Endodermal cell (in vitro differentiated cells): ENCODE data around the gene ANKRD33B. TPM values are rescaled to one million over a fixed set of nuclear protein-coding genes. Genes with fewer than 3 reads are reported as not detected.

Experiments used
- DNase-seq: peaks from one replicate; pipeline ENCODE4 v3.0.0-alpha.2; 2017
- H3K27ac ChIP-seq: 2 replicates; pipeline ENCODE4 v1.5.1; 2013; ENCODE audit warnings: mild to moderate bottlenecking, low read depth, low read length, moderate library complexity
- H3K27me3 ChIP-seq: 2 replicates; pipeline ENCODE4 v1.6.1; 2013; ENCODE audit warnings: mild to moderate bottlenecking, low read length, moderate library complexity; ENCODE audit not compliant: insufficient read depth, control insufficient read depth, poor library complexity, severe bottlenecking
- H3K36me3 ChIP-seq: 2 replicates; pipeline ENCODE4 v1.7.0; 2013; ENCODE audit warnings: mild to moderate bottlenecking, low read length, moderate library complexity; ENCODE audit not compliant: control insufficient read depth, insufficient read depth
- H3K4me1 ChIP-seq: one replicate; pipeline ENCODE4 v1.7.0; 2013; ENCODE audit warnings: low read length; ENCODE audit not compliant: control insufficient read depth, insufficient read depth
- H3K4me3 ChIP-seq: 2 replicates; pipeline ENCODE4 v1.5.1; 2013; ENCODE audit warnings: mild to moderate bottlenecking, low read length, moderate library complexity
- H3K9ac ChIP-seq: 2 replicates; pipeline ENCODE4 v1.6.1; 2013; ENCODE audit warnings: mild to moderate bottlenecking, low read length, moderate library complexity; ENCODE audit not compliant: poor library complexity, severe bottlenecking; ENCODE audit errors: extremely low read depth
- H3K9me3 ChIP-seq: 2 replicates; pipeline ENCODE4 v1.6.1; 2013; ENCODE audit warnings: mild to moderate bottlenecking, low read length, moderate library complexity; ENCODE audit not compliant: control insufficient read depth
- H3K27ac Mint-ChIP-seq: 2 replicates; pipeline ENCODE4 v1.8.0; 2020; ENCODE audit warnings: mixed read lengths
- H3K27me3 Mint-ChIP-seq: 2 replicates; pipeline ENCODE4 v1.8.0; 2021; ENCODE audit warnings: mild to moderate bottlenecking, mixed read lengths; ENCODE audit not compliant: insufficient read depth
- H3K36me3 Mint-ChIP-seq: 2 replicates; pipeline ENCODE4 v1.8.0; 2020; ENCODE audit warnings: low read depth, mixed read lengths
- H3K4me1 Mint-ChIP-seq: 2 replicates; pipeline ENCODE4 v1.8.0; 2020; ENCODE audit warnings: mixed read lengths
- H3K4me3 Mint-ChIP-seq: 2 replicates; pipeline ENCODE4 v1.8.0; 2020; ENCODE audit warnings: mild to moderate bottlenecking, moderate library complexity, mixed read lengths
- H3K9me3 Mint-ChIP-seq: 2 replicates; pipeline ENCODE4 v1.8.0; 2020; ENCODE audit warnings: mild to moderate bottlenecking, mixed read lengths
- WGBS, 2 experiments: methylation state at CpG; one replicate each; pipeline versions ENCODE4 v1.1.5 to v1.1.7; 2013; ENCODE audit warnings: missing lambda C conversion rate in 2 of 2, mixed read lengths in 1 of 2; ENCODE audit not compliant: insufficient coverage in 1 of 2, insufficient read length in 1 of 2; 5-methylcytosine and 5-hydroxymethylcytosine counted together
- total RNA-seq, 2 donors: library from RNA; stranded (reverse); fragmentation: NEBNext Ultra II Directional in 1 of 2; extraction: Animal tissue kit (Norgen Biotek cat#: 25700) in 1 of 2; gene quantifications; 2 replicates in 1 of 2; 3 replicates in 1 of 2; pipeline ENCODE4 v1.2.1, GENCODE V29; 2021
- TF ChIP-seq, protein P1 (sequence below): fragments of 200-600 bp; sonication (generic); conservative IDR thresholded peaks from 2 replicates; pipeline ENCODE4 v1.5.0; 2021; ENCODE audit warnings: antibody characterized with exemption, mild to moderate bottlenecking

ANKRD33B gene
- total RNA-seq, 2 donors from 2014 or later: 21.9 to 37.2 TPM

DNA sequence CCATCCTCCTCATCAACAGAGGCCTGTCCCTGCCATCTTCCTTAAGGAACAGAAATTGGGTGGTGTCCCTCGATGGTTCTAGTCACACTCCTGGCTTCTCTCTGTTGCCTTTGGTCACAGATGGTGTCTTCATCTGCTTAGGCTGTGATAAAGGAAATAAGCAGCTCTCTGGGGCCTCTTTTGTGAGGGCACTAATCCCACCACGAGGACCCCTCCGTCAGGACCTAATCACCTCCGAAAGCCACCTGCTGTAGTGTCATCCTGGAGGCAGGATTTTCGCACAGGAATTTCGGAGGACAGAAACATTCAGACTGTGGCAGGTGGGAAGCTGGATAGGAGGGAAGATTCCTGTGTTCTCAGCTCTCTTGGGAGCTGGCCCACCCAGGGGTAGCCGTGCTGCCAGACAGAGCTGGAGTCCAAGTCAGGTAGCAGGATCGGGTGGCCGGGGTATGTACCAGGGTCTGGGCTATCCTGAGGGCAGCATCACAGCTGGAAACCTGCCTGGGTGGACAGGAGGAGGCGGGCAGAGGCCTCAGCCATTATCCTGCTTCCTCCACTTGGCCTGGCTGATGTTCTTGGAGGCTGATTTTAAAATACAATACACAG is 59.5 kb downstream of the ANKRD33B start:
- Mint-ChIP-seq H3K27ac (no peak overlapping the region), H3K9me3 (peaks cover 9% of the 10 kb centered on the region), H3K4me3 (no peak overlapping the region), H3K4me1 (peaks cover 20% of the 10 kb centered on the region), H3K27me3 (no peaks in the 10 kb centered on the region), H3K36me3 (peaks cover 33% of the 10 kb centered on the region)
- H3K36me3 ChIP-seq: peaks cover 11% of the 10 kb centered on the region
- DNase-seq: peak; percentile 33
- TF ChIP-seq, protein P1, sequence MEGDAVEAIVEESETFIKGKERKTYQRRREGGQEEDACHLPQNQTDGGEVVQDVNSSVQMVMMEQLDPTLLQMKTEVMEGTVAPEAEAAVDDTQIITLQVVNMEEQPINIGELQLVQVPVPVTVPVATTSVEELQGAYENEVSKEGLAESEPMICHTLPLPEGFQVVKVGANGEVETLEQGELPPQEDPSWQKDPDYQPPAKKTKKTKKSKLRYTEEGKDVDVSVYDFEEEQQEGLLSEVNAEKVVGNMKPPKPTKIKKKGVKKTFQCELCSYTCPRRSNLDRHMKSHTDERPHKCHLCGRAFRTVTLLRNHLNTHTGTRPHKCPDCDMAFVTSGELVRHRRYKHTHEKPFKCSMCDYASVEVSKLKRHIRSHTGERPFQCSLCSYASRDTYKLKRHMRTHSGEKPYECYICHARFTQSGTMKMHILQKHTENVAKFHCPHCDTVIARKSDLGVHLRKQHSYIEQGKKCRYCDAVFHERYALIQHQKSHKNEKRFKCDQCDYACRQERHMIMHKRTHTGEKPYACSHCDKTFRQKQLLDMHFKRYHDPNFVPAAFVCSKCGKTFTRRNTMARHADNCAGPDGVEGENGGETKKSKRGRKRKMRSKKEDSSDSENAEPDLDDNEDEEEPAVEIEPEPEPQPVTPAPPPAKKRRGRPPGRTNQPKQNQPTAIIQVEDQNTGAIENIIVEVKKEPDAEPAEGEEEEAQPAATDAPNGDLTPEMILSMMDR: no peak
- no peak overlapping the region for H3K4me3 ChIP-seq
- no peak overlapping the region for H3K27ac ChIP-seq
- 86 to 92% methylated on average over 4 to 10 of the region's 10 CpGs for WGBS, 2 experiments
- H3K4me1 ChIP-seq: no peaks in the 10 kb centered on the region
- no peak overlapping the region for H3K9ac ChIP-seq
- peaks cover 10% of the 10 kb centered on the region for H3K9me3 ChIP-seq
- no peaks in the 10 kb centered on the region for H3K27me3 ChIP-seq

DNA sequence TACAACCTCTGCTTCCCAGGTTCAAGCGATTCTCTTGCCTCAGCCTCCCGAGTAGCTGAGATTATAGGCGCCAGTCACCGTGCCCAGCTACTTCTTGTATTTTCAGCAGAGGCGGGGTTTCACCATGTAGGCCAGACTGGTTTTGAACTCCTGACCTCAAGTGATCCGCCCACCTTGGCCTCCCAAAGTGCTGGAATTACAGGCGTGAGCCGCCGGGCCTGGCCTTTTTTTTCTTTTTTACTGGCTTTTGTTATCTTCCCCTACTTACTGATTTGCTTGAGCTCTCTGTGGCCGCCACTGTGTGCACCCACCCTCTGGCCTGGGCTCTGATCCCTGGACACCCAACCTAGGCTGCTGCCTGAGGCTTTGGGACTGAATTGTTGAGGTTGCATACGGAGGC is 60.3 kb downstream of the ANKRD33B start:
- Mint-ChIP-seq H3K27ac (no peak overlapping the region), H3K9me3 (peaks cover 9% of the 10 kb centered on the region)
- 91 to 94% methylated on average over 6 to 11 of the region's 11 CpGs for WGBS, 2 experiments

DNA sequence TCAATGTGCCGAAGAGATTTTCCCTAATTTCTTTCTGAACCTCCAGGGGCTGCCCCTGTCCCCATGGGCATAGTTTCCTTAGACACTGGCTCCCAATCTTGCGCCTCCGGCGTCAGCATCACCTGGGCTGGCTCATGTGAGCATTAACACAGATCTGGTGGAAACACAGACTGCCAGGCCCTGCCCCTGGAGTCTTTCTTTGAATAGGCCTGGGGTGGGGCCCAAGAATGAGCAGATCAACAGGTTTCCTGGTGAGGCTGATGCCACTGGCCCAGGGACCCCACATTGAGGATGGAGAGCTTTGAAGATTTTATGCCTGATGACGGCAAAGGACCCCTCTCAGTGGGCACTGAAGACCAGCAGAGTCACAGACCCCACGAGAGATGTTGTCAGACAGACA is 60.8 kb downstream of the ANKRD33B start:
- H3K4me3 Mint-ChIP-seq: no peak overlapping the region
- H3K27ac Mint-ChIP-seq: no peak overlapping the region
- peaks cover 10% of the 10 kb centered on the region for H3K9me3 ChIP-seq
- H3K36me3 Mint-ChIP-seq: peaks cover 24% of the 10 kb centered on the region
- H3K27me3 ChIP-seq: no peaks in the 10 kb centered on the region
- no peak for DNase-seq
- no peaks in the 10 kb centered on the region for H3K4me1 ChIP-seq
- peaks cover 3% of the 10 kb centered on the region for H3K27me3 Mint-ChIP-seq
- H3K9me3 Mint-ChIP-seq: peaks cover 9% of the 10 kb centered on the region
- peaks cover 11% of the 10 kb centered on the region for H3K36me3 ChIP-seq
- no peak overlapping the region for H3K9ac ChIP-seq
- H3K4me3 ChIP-seq: no peak overlapping the region
- H3K4me1 Mint-ChIP-seq: peaks cover 20% of the 10 kb centered on the region
- H3K27ac ChIP-seq: no peak overlapping the region
- 92 to 93% methylated on average over 5 to 6 of the region's 6 CpGs for WGBS, 2 experiments
- TF ChIP-seq, protein P1: no peak

More for the DNA sequence above, 60.3 kb downstream of the ANKRD33B start:
- Mint-ChIP-seq H3K4me3 (no peak overlapping the region), H3K4me1 (peaks cover 20% of the 10 kb centered on the region), H3K36me3 (peaks cover 28% of the 10 kb centered on the region), H3K27me3 (no peaks in the 10 kb centered on the region)
- no peaks in the 10 kb centered on the region for H3K27me3 ChIP-seq
- no peak overlapping the region for H3K4me3 ChIP-seq
- H3K9me3 ChIP-seq: peaks cover 10% of the 10 kb centered on the region
- TF ChIP-seq, protein P1: no peak
- peak; percentile 40 for DNase-seq
- H3K36me3 ChIP-seq: peaks cover 11% of the 10 kb centered on the region
- no peak overlapping the region for H3K27ac ChIP-seq
- no peaks in the 10 kb centered on the region for H3K4me1 ChIP-seq
- H3K9ac ChIP-seq: no peak overlapping the region
